GM21717 (cell line): Measurements from ENCODE around the gene PHACTR3.

Experiments used
- ATAC-seq: cut with Tn5 transposase; IDR thresholded peaks from one replicate; pipeline ENCODE4 v1.9.1; 2021; ENCODE audit warnings: mild to moderate bottlenecking, moderate library complexity; ENCODE audit not compliant: unreplicated experiment

Gene PHACTR3

GRCh38 chr20:59690101-59690500, 85.8 kb downstream of the PHACTR3 start:
- no peak for ATAC-seq

- ATAC-seq, result no peak
These were observed 86.6 kb downstream of the PHACTR3 start for GRCh38 chr20:59690976-59691375.

- no peak for ATAC-seq
These were observed 87.8 kb downstream of the PHACTR3 start for GRCh38 chr20:59692139-59692538.

DNA sequence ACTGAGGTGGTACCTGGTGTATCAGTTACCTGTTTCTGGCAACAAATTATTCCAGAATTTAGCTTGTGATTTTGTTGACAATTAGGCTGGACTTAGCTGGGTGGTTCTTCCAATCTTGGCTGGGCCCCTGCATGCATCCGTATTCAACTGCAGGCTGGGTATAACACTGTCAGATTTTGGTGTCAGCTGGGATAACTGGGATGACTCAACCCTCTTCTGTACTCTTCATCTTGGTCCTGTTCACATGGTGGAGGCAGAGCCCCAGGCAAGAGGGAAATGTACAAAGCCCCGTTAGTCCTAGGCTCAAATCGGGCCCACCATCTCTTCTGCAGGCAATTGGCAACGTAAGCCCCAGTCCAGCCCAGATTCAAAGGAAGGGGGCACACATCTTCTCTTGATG, 89.2 kb downstream of the PHACTR3 start:
- no peak for ATAC-seq

- no peak for ATAC-seq
These were observed 92.1 kb downstream of the PHACTR3 start for GRCh38 chr20:59696476-59696875.

GRCh38 chr20:59697068-59697467, 92.7 kb downstream of the PHACTR3 start:
- no peak for ATAC-seq

DNA sequence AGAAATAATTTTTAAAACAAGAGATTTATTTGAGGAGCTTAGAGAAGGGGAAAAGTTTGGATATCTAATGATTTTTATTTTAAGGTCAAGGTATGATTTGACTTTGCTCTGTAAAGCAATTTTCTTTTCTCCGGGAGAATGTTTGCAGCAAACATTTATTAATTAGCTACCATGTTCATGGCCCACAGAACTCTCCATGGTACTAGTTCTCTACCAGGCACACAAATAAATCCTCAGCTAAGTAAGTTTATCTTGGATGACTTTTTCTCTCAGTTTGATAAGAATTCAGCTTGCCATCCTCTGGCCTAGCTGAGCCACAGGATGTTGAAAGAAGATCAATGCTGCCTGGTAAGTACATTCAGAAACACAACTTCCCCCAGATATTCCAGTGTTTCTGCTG, 94.3 kb downstream of the PHACTR3 start:
- ATAC-seq, result no peak

DNA sequence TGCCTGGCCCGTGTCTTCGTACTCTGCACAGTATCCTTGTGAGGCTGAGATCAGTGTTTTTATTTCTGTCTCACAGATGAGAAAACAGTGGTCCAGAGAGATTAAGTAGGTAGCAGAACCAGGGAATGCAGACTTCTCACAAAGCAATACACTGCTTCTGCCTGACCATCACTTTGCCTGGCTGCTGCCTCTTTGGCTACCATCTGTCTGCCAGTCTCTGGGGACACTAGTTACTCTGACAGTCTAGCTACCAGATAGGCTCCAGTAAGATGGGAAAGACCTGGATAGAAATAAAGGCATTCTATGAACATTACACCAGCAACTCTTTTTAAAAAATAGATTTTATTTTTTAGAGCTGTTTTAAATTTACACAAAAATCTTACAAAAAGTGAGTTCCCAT, 96.9 kb downstream of the PHACTR3 start:
- no peak for ATAC-seq

GRCh38 chr20:59703046-59703445, 98.7 kb downstream of the PHACTR3 start:
- ATAC-seq, result no peak

GRCh38 chr20:59705651-59706399, 101.5 kb downstream of the PHACTR3 start:
- no peak for ATAC-seq

GRCh38 chr20:59706400-59706693, 102.0 kb downstream of the PHACTR3 start:
- ATAC-seq, result no peak

- no peak for ATAC-seq
These were observed 104.0 kb downstream of the PHACTR3 start for GRCh38 chr20:59708326-59708725.

- ATAC-seq, result no peak
These were observed 105.3 kb downstream of the PHACTR3 start for GRCh38 chr20:59709636-59710035.

DNA sequence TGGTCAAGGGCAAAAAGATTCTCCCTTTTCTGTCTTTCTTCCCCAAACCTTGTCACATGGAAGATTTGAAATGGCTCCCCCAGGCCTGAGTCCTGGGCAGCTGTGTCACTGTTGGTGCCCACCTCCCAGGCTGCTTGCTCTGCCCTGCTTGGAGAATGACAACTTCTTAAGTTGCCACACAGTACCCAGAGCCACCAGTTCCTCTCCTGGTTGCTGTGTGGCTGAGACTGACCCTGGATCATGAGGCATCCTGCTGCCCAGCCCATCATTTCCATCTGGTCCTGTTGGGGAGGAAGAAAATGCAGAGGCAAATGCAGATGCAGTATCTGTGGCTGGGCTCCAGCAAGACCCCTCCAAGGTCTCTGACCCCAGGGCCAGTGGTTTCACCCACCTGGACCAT, 113.7 kb downstream of the PHACTR3 start:
- no peak for ATAC-seq

- ATAC-seq, result no peak
These were observed 114.4 kb downstream of the PHACTR3 start for GRCh38 chr20:59718751-59719150.

DNA sequence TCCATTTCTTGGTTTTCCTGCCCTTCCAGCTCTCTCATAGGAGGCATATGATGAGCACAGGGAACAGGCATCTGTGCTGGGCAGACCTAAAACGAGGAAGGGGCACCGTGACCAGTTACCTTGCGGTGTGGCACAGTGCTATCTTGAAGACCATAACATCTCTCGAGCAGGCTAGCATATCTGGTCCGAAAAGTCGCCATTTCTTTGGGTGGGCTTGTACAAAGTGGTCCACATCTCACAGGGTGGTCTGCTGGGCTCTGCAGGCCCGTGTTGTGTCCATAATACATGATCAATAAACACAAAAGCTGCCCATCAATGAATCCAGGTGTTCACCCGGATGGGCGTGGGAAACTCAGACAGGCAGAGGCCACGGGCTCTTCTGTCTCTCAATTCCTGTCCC, 115.7 kb downstream of the PHACTR3 start:
- ATAC-seq, result no peak

- no peak for ATAC-seq
These were observed 117.0 kb downstream of the PHACTR3 start for GRCh38 chr20:59721386-59721785.

DNA sequence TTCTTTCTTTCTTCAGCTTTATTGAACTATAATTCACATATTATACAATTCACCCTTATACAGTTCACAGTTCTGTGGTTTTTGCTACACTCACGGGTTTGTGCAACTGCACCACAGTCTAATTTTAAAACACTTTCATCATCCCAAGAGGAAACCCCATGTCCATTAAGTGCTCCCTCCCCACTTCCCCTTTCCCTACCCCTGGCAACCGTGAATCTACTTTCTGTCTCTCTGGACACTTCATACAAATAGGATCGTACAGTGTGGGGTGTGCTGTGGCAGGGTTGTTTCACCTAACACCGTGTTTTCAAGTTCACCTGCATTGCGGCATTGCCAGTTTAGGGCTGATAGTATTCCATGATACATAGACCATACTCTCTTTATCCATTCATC, 118.8 kb downstream of the PHACTR3 start:
- no peak for ATAC-seq

DNA sequence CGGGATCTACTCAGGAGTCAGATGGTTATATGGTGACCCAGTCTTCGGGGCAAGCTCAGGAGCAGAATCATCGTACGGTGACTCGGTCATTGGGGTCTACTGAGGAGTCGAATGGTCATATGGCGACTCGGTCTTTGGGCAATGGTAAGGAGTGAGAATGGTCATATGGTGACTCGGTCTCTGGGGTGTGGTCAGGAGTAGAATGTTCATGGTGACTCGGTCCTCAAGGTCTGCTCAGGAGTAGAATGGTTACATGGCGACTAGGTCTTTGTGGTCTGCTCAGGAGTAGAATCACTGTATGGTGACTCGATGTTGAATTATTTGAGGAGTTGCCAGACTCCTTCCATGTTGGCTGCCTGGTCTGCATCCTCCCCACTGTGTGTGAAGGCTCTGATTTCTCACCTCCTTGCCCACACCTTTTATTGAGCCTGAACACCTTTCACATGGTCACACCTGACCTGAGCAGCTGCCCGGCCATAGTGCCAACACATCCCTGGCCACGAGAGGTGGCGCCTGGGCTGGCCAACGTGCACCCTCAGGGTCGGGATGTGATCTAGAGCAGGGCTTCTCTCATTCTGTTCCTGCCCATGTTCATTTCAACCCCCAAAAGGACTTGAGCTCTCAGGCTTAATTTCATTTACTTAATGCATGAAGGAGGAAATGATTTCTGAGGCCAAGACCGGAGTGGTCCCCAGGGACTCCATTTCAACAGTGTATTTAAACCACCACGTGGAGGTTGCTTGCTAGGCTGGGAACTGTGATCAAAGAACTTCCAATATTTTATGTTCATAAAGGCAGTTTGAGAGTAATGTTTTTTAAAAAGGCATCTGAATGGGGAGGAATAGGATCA, 119.5 kb downstream of the PHACTR3 start:
- no peak for ATAC-seq

DNA sequence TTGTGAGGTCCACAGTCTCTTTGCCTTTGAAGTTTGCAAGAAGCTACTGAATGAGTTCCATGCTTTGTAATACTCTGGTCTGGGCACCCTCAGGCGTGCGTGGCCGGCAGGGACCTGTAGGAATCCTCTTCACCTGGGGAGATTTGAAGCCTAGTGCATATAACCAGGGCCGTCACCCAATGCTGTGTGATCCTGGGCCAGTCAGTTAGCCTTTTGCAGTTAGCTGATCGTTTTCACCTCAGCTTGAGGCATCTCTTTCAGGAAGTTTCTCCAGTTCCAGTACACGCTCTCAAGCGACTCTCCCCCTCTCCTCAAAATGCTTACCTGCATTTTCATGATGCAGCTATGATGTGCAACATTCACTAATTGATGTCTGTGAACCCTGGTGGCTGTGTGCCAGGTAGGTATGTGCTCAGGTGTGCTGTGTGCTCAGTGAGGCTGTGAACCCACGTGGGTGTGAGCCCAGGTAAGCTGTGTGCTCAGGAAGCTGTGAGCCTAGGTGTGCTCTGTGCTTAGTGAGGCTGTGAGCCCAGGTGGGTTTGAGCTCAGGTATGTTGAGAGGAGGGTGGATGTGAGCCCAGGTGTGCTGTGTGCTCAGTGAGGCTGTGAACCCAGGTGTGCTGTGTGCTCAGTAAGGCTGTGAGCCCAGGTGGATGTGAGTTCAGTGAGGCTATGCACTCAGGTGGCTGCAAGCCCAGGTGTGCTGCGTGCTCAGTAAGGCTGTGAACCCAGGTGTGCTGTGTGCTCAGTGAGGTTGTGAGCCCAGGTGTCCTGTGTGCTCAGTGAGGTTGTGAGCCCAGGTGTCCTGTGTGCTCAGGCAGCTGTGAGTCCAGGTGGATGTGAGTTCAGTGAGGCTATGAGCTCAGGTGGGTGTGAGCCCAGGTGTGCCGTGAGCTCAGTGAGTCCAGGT, 120.4 kb downstream of the PHACTR3 start:
- no peak for ATAC-seq

- no peak for ATAC-seq
These were observed 121.3 kb downstream of the PHACTR3 start for GRCh38 chr20:59725476-59726280.
